Measurements from ENCODE around the gene SEZ6L.

DNA sequence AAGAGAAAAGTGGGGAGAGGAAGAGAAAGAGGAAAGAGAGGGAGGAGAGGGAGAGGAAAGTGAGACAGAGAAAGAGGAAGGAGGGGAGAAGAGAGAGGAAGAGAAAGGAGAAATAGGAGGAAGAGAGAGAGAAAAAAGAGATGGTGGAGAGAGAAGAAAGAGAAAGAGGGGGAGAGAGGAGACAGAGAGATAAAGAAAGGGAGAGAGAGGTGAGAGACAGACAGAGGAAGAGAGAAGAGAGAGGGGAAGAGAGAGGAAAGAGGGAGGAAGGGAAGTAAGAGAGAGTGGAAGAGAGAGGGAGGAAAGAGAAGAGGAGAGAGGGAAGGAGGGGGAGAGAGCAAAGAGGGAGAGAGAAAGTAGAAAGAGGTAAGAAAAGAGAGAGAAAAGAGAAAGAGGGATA, 9.4 kb upstream of the SEZ6L start:
- TF ChIP-seq, protein P1, sequence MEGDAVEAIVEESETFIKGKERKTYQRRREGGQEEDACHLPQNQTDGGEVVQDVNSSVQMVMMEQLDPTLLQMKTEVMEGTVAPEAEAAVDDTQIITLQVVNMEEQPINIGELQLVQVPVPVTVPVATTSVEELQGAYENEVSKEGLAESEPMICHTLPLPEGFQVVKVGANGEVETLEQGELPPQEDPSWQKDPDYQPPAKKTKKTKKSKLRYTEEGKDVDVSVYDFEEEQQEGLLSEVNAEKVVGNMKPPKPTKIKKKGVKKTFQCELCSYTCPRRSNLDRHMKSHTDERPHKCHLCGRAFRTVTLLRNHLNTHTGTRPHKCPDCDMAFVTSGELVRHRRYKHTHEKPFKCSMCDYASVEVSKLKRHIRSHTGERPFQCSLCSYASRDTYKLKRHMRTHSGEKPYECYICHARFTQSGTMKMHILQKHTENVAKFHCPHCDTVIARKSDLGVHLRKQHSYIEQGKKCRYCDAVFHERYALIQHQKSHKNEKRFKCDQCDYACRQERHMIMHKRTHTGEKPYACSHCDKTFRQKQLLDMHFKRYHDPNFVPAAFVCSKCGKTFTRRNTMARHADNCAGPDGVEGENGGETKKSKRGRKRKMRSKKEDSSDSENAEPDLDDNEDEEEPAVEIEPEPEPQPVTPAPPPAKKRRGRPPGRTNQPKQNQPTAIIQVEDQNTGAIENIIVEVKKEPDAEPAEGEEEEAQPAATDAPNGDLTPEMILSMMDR (optimal IDR thresholded peaks at IDR 0.05 in 1 of 3, IDR thresholded peaks at IDR 0.05 in 1 of 3, conservative IDR thresholded peaks at IDR 0.05 in 1 of 3; ENCODE audit: extremely low read depth in 1 of 3, insufficient read depth in 2 of 3, low read length in 3 of 3), result no peak
- no peak for TF ChIP-seq EZH2 (IDR thresholded peaks at IDR 0.05; ENCODE audit: low read length)
